Fibroblast of pulmonary artery (primary cell): Measurements from ENCODE around the gene VSTM4.

Experiments used
- DNase-seq: peaks from one replicate; pipeline ENCODE4 v3.0.0-alpha.2; 2010; ENCODE audit warnings: low read depth
- H3K4me3 ChIP-seq: replicated peaks from 2 replicates; pipeline ENCODE4 v1.5.1; 2011; ENCODE audit warnings: low read depth, mild to moderate bottlenecking, control low read depth, low read length, moderate library complexity
- TF ChIP-seq, protein P1 (sequence below): IDR thresholded peaks from 2 replicates; pipeline ENCODE4 v1.5.1; 2011; ENCODE audit warnings: mild to moderate bottlenecking, control low read depth, low read length, inconsistent platforms; ENCODE audit errors: missing control alignments

VSTM4 gene

GRCh38 chr10:49089557-49090188 is 25.6 kb downstream of the VSTM4 start:
- no peak overlapping the region for H3K4me3 ChIP-seq
- TF ChIP-seq, protein P1, sequence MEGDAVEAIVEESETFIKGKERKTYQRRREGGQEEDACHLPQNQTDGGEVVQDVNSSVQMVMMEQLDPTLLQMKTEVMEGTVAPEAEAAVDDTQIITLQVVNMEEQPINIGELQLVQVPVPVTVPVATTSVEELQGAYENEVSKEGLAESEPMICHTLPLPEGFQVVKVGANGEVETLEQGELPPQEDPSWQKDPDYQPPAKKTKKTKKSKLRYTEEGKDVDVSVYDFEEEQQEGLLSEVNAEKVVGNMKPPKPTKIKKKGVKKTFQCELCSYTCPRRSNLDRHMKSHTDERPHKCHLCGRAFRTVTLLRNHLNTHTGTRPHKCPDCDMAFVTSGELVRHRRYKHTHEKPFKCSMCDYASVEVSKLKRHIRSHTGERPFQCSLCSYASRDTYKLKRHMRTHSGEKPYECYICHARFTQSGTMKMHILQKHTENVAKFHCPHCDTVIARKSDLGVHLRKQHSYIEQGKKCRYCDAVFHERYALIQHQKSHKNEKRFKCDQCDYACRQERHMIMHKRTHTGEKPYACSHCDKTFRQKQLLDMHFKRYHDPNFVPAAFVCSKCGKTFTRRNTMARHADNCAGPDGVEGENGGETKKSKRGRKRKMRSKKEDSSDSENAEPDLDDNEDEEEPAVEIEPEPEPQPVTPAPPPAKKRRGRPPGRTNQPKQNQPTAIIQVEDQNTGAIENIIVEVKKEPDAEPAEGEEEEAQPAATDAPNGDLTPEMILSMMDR: no peak
- DNase-seq: no peak

GRCh38 chr10:49089152-49089551 is 26.2 kb downstream of the VSTM4 start:
- no peak overlapping the region for H3K4me3 ChIP-seq
- TF ChIP-seq, protein P1: no peak

GRCh38 chr10:49086889-49087288 is 28.4 kb downstream of the VSTM4 start:
- H3K4me3 ChIP-seq: no peak overlapping the region
- TF ChIP-seq, protein P1: no peak
- no peak for DNase-seq

More at GRCh38 chr10:49089152-49089551, 26.2 kb downstream of the VSTM4 start:
- no peak for DNase-seq

- no peak for DNase-seq
- TF ChIP-seq, protein P1: no peak
- H3K4me3 ChIP-seq: no peak overlapping the region
Observed at GRCh38 chr10:49083261-49083660, 32.1 kb downstream of the VSTM4 start.

GRCh38 chr10:49082766-49083165 is 32.6 kb downstream of the VSTM4 start:
- DNase-seq: no peak
- no peak overlapping the region for H3K4me3 ChIP-seq
- TF ChIP-seq, protein P1: no peak

GRCh38 chr10:49081547-49082275 is 33.6 kb downstream of the VSTM4 start:
- DNase-seq: no peak
- no peak overlapping the region for H3K4me3 ChIP-seq
- TF ChIP-seq, protein P1: no peak
